NCI-H1092 treated with DMSO at 0.1 percent for 48 hours (cell line): ENCODE results near the gene LRRTM4.

ENCODE experiments used
- DNase-seq: peaks from one replicate; lab custom pipeline; 2025; lab: John Stamatoyannopoulos, UW

The LRRTM4 gene

GRCh38 chr2:76985387-76986136 is 536.6 kb downstream of the LRRTM4 start:
- no peak for DNase-seq

- no peak for DNase-seq
Measured at GRCh38 chr2:76984359-76984758, 537.8 kb downstream of the LRRTM4 start.

- DNase-seq = no peak
Measured at GRCh38 chr2:76980067-76980787, 541.9 kb downstream of the LRRTM4 start.

GRCh38 chr2:76977846-76978727 is 544.1 kb downstream of the LRRTM4 start:
- no peak for DNase-seq

- DNase-seq = no peak
Measured at GRCh38 chr2:76975752-76976151, 546.4 kb downstream of the LRRTM4 start.

GRCh38 chr2:76973610-76974009 is 548.6 kb downstream of the LRRTM4 start:
- DNase-seq = no peak

- DNase-seq = no peak
Measured at GRCh38 chr2:76965772-76966171, 556.4 kb downstream of the LRRTM4 start.

- no peak for DNase-seq
Measured at GRCh38 chr2:76958749-76959148, 563.4 kb downstream of the LRRTM4 start.

- peak; percentile 59 for DNase-seq
Measured at GRCh38 chr2:76953733-76954347, 568.3 kb downstream of the LRRTM4 start.

GRCh38 chr2:76946631-76947145 is 575.5 kb downstream of the LRRTM4 start:
- DNase-seq = no peak

GRCh38 chr2:76940559-76940958 is 581.6 kb downstream of the LRRTM4 start:
- no peak for DNase-seq

GRCh38 chr2:76938153-76938552 is 584.0 kb downstream of the LRRTM4 start:
- DNase-seq = no peak

GRCh38 chr2:76932550-76932949 is 589.6 kb downstream of the LRRTM4 start:
- no peak for DNase-seq

- no peak for DNase-seq
Measured at GRCh38 chr2:76930056-76930744, 592.0 kb downstream of the LRRTM4 start.

GRCh38 chr2:76928026-76928425 is 594.1 kb downstream of the LRRTM4 start:
- DNase-seq = no peak

- DNase-seq = no peak
Measured at GRCh38 chr2:76921006-76921405, 601.2 kb downstream of the LRRTM4 start.

GRCh38 chr2:76895469-76895868 is 626.7 kb downstream of the LRRTM4 start:
- DNase-seq = no peak

GRCh38 chr2:76870581-76870980 is 651.6 kb downstream of the LRRTM4 start:
- DNase-seq = no peak

GRCh38 chr2:76870011-76870410 is 652.2 kb downstream of the LRRTM4 start:
- DNase-seq = no peak

GRCh38 chr2:76867854-76868253 is 654.3 kb downstream of the LRRTM4 start:
- DNase-seq = no peak

GRCh38 chr2:76866464-76866863 is 655.7 kb downstream of the LRRTM4 start:
- no peak for DNase-seq
